GM18868 (cell line): Measurements from ENCODE around the gene ANKRD12.
"Not testable (repeated sequence)": the region's sequence is repeated elsewhere in the genome, so short reads cannot be mapped to it uniquely, and the experiment has no call there.

Source experiments
- ATAC-seq: cut with Tn5 transposase; IDR thresholded peaks from one replicate; pipeline ENCODE4 v1.9.1; 2021; ENCODE audit warnings: mild to moderate bottlenecking, moderate library complexity; ENCODE audit not compliant: unreplicated experiment

The ANKRD12 gene

GRCh38 chr18:9139400-9140039, 2.9 kb downstream of the ANKRD12 start:
- no peak for ATAC-seq

- ATAC-seq = no peak
These were observed 3.8 kb downstream of the ANKRD12 start for GRCh38 chr18:9140381-9140780.

GRCh38 chr18:9140984-9141383, 4.4 kb downstream of the ANKRD12 start:
- no peak for ATAC-seq

GRCh38 chr18:9146224-9146623, 9.6 kb downstream of the ANKRD12 start:
- ATAC-seq = no peak

DNA sequence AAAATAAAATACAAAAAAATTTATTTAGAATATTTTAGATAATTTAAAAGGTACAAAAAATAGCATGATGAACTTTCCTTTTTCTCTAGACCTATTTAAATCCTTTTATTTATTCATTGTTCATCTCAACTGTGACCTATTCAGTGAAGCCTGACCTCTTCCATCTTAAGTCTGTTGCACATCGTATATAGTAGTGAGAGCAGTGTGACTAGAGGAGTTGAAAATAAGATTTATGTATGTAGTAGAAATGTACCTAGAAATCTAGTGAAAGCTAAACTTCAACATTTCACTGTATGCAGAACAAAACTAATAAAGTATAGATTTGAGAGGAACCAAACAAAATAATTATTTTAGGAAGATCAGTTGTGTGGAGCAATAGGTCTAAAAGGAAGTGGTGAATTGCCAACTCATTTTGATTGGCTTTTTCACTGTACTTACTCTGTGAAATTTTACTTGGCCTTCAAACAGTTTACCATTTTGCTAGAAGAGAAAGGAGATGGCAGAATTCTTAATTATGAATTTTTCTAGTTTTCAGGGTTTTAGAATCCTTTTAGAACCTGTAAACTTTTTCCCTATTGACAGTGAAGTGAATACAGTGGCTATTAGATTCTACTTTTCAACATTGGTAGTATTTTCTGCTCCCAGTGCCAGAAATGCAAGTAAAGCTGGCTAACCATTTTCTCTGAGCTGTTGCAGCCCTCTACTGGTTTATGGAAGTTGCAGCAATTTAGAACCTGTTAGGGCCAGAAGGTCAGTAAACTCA, 11.0 kb downstream of the ANKRD12 start:
- ATAC-seq = peak; percentile 42

DNA sequence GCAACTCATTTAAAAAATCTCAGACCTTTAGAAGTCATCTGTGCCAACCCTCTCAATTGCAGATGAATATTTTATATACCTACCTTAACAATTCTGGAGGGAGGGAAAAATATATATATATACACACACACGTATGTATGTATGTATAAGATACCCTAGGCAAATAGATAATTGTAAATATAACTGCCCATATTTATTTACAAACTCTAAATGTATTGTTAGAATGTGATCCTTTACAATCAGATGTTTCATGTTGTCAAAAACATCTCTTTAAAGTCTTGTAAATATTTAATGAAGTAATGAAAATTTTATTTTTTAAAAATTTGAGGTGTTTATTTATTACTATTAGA, 11.6 kb downstream of the ANKRD12 start:
- ATAC-seq = no peak

GRCh38 chr18:9150121-9150520, 13.5 kb downstream of the ANKRD12 start:
- ATAC-seq = no peak

DNA sequence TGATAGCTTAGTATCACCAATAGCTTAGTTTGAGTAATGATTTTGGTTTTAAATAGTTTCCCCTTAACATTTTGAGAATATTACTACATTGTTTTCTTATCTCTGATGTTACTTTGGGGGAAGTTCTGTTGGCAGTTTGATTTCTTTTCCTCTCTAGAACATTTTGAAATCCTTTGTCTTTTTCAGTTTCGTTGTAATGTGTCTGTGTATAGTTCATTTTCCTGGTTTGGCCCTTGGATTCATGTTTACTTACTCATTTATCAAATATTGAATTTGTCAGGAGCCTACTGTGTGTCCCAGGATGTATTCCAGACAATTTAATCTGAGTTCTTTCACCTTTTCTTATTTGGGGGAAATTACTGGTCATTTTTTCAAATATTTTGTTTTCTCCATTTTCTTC, 16.7 kb downstream of the ANKRD12 start:
- ATAC-seq = no peak

DNA sequence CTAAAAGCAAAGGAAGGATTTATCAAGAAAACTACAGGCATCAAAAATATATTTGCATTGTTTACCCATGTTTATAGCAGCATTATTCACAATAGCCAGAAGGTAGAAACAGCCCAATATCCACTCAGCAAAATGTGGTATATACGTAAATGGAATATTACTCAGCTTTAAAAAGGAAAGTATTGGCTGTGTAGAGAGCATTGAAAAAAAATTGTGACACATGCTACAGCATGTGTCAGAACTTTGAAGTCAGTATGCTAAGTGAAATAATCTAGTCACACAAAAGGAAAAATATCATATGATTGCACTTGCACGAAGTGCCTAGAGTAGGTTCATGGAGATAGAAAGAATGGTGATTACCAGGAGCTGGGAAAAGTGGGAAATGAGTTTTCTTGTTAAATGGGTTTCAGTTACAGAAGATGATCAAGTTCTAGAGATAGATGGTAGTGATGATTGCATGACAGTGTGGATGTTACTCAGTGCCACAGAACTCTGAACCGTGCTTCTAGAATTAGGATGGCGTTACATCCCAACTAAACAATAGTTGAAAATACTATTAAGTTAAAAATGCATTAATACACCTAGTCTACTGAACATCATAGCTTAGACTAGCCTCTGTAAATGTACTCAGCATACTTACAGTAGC, 20.1 kb downstream of the ANKRD12 start:
- no peak for ATAC-seq

DNA sequence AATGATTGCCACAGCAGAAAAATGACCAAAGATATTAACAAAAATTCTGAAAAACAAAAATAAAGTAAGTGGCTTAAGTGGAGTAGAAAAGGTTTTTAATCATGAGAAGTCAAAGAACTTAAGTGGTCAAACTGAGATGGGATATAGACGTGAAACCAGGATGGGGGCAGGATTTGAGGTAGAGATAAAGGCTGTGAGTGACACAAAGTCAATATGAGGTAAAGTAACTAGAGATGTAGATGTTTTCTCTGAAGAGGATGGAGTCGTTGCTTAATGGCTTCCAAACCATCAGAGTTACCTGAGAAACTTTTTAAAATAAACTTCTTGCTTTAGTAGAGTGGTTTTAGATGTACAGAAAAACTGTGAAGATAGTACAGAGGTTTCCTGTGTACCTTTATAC, 21.2 kb downstream of the ANKRD12 start:
- no peak for ATAC-seq

DNA sequence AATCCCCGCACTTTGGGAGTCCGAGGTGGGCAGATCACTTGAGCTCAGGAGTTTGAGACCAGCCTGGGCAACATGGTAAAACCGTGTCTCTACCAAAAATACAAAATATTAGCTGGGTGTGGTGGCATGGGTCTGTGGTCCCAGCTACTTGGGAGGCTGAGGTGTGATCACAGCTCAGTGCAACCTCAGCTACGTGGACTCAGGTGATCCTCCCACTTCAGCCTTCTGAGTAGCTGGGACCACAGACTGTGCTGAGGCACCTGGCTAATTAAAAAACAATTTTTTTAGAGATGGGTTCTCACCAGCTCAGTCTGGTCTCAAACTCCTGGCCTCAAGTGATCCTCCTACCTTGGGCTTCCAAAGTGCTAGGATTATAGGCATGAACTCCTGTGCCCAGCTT, 23.4 kb downstream of the ANKRD12 start:
- ATAC-seq = no peak

- not testable (repeated sequence) for ATAC-seq
These were observed 26.1 kb downstream of the ANKRD12 start for GRCh38 chr18:9162663-9163062.

DNA sequence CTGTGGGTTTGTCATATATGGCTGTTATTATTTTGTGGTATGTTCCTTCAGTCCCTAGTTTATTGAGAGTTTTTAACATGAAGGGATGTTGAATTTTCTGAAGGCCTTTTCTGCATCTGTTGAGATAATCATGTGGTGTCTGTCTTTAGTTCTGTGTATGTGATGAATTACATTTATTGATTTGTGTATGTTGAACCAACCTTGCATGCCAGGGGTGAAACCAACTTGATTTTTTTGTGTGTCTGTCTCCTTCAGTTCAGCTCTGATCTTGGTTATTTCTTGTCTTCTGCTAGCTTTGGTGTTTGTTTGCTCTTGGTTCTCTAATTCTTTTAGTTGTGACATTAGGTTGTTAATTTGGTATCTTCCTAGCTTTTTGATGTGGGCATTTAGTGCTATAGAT, 27.6 kb downstream of the ANKRD12 start:
- not testable (repeated sequence) for ATAC-seq

DNA sequence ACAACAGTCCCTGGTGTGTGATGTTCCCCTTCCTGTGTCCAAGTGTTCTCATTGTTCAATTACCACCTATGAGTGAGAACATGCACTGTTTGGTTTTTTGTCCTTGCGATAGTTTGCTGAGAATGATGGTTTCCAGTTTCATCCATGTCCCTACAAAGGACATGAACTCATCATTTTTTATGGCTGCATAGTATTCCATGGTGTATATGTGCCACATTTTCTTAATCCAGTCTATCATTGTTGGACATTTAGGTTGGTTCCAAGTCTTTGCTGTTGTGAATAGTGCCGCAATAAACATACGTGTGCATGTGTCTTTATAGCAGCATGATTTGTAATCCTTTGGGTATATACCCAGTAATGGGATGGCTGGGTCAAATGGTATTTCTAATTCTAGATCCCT, 29.3 kb downstream of the ANKRD12 start:
- ATAC-seq = not testable (repeated sequence)

DNA sequence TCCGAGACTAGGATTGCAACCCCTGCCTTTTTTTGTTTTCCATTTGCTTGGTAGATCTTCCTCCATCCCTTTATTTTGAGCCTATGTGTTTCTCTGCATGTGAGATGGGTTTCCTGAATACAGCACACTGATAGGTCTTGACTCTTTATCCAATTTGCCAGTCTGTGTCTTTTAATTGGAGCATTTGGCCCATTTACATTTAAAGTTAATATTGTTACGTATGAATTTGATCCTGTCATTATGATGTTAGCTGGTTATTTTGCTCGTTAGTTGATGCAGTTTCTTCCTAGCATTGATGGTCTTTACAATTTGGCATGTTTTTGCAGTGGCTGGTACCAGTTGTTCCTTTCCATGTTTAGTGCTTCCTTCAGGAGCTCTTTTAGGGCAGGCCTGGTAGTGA, 32.9 kb downstream of the ANKRD12 start:
- ATAC-seq = not testable (repeated sequence)

- ATAC-seq = not testable (repeated sequence)
These were observed 35.3 kb downstream of the ANKRD12 start for GRCh38 chr18:9171919-9172318.

DNA sequence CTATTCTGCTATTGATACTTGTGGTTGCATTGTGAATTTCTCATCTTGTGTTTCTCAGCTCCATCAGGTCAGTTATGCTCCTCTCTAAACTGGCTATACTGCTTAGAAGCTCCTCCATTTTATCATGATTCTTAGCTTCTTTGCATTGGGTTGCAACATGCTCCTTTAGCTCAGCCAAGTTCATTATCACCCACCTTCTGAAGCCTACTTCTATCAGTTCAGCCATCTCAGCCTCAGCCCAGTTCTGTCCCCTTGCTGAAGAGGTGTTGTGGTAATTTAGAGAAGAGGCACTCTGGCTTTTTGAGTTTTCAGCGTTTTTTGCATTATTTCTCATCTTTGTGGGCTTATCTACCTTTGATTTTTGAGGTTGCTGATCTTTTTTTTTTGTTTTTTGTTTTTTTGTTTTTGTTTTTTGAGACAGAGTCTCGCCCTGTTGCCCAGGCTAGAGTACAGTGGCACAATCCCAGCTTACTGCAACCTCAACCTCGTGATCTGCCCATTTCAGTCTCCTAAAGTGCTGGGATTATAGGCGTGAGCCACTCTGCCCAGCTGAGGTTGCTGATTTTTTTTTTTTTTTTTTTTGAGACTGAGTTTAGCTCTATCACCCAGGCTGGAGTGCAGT, 36.0 kb downstream of the ANKRD12 start:
- ATAC-seq = no peak

DNA sequence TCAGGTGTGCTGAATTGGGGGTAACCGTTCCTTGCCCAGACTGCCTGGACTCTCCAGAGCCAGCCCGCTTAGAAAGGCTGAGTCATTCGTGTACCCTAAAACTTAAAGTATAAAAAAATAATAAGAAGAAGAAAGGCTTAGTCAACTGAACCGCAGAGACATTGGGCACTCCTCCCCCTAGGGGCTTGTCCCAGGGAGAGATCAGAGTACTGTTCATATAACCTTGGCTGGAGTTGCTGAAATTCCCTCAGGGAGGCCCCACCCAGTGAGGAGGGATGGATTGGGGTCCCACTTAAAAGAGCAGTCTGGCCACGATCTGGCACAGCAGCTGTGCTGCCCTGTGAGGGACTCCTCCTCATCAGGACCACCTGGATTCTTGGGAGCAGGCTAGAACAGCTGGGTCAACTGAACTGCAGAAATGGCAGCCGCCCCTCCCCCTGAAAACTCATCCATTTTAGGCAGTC, 37.2 kb downstream of the ANKRD12 start:
- peak; percentile 90 for ATAC-seq

DNA sequence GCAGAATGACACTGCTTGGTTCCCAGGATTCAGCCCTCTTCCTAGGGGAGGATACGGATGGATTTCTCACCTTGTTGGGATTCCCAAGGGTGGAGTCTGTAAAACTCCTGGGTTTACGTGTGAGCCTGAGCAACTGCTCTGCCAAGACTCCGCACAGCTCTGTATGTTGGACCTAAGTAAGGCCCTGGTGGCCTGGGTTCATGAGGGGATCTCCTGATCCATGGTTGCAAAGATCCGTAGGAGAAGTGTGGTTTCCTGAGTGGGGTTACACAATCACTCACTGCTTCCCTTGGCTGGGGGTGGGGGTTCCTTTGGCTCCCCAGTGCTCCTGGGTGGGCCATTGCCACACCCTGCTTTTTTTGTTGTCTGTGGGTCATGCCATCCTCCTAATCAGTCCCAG, 37.7 kb downstream of the ANKRD12 start:
- no peak for ATAC-seq

DNA sequence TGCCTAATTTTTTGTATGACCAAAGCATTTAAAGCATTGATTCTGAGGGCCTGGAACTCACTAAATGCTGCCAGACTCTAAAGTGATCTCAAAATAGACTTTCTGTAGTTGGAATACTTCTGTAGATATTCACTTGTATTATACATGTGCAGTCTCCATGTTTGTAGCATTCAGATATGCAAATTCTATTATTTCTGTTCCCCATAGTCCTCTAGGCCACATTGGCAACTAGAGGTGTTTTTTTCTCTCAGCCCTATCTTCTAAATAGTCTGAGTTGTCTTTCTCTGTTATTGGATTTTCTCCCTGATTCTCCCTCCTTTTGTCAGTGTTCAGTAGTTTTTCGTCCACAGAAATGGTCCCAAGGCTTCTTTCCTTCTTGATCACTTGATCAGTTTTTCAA, 38.5 kb downstream of the ANKRD12 start:
- ATAC-seq = no peak

DNA sequence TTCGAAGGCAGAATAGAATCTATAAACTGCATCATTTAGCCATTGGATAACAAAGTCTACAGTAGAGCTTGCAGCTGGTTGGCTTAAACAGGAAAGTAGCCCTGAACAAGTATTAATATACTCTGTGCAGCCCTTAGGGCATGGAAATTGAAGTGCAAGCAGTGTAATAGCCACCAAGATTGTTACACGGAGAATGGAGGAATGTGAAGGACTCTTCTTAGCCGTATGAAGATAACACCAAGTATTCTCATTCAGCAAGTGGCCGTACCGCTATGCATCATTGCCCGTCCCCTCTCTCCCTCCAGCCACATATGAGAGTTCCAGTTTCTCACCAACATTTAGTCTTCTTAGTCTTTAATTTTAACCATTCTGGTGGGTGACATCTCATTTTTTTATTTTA, 40.5 kb downstream of the ANKRD12 start:
- no peak for ATAC-seq

DNA sequence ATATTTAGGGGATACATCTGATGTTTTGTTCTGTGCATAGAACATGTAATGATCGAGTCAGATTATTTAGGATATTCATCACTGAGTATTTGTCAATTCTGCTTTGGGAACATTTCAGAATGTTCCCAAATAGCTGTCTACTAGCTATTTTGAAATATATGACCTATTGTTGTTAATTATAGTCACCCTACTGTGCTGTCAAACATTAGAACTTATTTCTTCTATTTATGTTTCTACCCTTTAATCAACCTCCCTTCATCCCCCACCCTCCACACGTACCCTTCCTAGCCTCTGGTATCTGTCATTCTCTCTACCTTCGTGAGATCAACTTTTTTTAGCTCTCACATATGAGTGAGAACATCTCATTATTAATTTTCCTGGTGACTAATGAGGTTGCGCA, 40.9 kb downstream of the ANKRD12 start:
- ATAC-seq = no peak
